Measurements from ENCODE around the gene HENMT1.

Gene HENMT1

GRCh38 chr1:108627951-108628350 is 32.9 kb downstream of the HENMT1 start:
- no peak for DNase-seq (ENCODE audit: low read depth)

- no peak for DNase-seq (ENCODE audit: low read depth)
Measured at GRCh38 chr1:108627256-108627655, 33.6 kb downstream of the HENMT1 start.

- DNase-seq (ENCODE audit: low read depth), result no peak
Measured at GRCh38 chr1:108624069-108624468, 36.8 kb downstream of the HENMT1 start.

- DNase-seq (ENCODE audit: low read depth), result no peak
Measured at GRCh38 chr1:108617724-108618056, 43.2 kb downstream of the HENMT1 start.

- no peak for DNase-seq (ENCODE audit: low read depth)
Measured at GRCh38 chr1:108617008-108617723, 43.7 kb downstream of the HENMT1 start.

GRCh38 chr1:108615544-108615943 is 45.3 kb downstream of the HENMT1 start:
- DNase-seq (ENCODE audit: low read depth), result no peak

- DNase-seq (ENCODE audit: low read depth), result no peak
Measured at GRCh38 chr1:108612496-108612895, 48.4 kb downstream of the HENMT1 start.

- DNase-seq (ENCODE audit: low read depth), result no peak
Measured at GRCh38 chr1:108611984-108612383, 48.9 kb downstream of the HENMT1 start.

GRCh38 chr1:108610073-108610472 is 50.8 kb downstream of the HENMT1 start:
- no peak for DNase-seq (ENCODE audit: low read depth)

- no peak for DNase-seq (ENCODE audit: low read depth)
Measured at GRCh38 chr1:108609483-108610049, 51.3 kb downstream of the HENMT1 start.

GRCh38 chr1:108606478-108606877 is 54.4 kb downstream of the HENMT1 start:
- no peak for DNase-seq (ENCODE audit: low read depth)

GRCh38 chr1:108605633-108606032 is 55.3 kb downstream of the HENMT1 start:
- no peak for DNase-seq (ENCODE audit: low read depth)

GRCh38 chr1:108601708-108602410 is 59.0 kb downstream of the HENMT1 start:
- DNase-seq (ENCODE audit: low read depth), result no peak

GRCh38 chr1:108600504-108600903 is 60.4 kb downstream of the HENMT1 start:
- no peak for DNase-seq (ENCODE audit: low read depth)

- DNase-seq (ENCODE audit: low read depth), result no peak
Measured at GRCh38 chr1:108598340-108598739, 62.6 kb downstream of the HENMT1 start.

Measured in HS-27A (cell line).